Measurements from ENCODE around the gene FRMD7.

DNA sequence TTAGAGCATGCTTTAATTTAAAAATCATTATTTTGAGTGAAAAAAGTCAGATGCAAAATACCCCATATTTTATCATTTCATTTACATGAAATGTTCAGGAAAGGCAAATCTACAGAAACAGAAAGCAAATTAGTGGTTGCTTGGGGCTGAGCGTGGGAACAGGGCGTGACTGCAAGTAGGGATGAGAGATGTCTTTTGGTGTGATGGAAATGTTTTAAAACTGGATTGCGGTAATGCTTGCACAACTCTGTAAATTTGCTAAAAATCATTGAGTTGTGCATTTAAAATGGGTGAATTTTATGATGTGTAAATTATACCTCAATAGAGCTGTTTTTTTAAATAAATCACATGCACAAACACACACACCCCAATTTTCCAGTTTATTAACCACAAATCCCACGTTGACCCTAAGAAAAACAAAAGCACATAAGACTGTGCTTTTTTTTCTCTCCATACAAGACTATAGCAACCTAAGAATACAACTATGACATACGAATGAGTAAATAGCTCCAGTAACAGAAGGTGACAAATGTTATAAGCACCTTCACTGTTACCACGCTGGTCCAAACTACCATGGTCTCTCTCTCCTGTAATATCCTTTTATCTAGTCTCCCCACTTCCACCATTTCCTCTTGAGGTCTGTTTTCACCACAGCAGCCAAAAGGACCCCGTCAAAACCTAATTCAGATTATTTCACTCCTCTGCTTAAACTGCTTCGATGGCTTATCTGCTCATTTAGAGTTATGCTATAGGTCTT, 37.2 kb downstream of the FRMD7 start:
- TF ChIP-seq, protein P1, sequence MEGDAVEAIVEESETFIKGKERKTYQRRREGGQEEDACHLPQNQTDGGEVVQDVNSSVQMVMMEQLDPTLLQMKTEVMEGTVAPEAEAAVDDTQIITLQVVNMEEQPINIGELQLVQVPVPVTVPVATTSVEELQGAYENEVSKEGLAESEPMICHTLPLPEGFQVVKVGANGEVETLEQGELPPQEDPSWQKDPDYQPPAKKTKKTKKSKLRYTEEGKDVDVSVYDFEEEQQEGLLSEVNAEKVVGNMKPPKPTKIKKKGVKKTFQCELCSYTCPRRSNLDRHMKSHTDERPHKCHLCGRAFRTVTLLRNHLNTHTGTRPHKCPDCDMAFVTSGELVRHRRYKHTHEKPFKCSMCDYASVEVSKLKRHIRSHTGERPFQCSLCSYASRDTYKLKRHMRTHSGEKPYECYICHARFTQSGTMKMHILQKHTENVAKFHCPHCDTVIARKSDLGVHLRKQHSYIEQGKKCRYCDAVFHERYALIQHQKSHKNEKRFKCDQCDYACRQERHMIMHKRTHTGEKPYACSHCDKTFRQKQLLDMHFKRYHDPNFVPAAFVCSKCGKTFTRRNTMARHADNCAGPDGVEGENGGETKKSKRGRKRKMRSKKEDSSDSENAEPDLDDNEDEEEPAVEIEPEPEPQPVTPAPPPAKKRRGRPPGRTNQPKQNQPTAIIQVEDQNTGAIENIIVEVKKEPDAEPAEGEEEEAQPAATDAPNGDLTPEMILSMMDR (IDR thresholded peaks at IDR 0.05), result no peak
- TF ChIP-seq EP300 (IDR thresholded peaks at IDR 0.05) (no peak), POLR2A (IDR thresholded peaks at IDR 0.05) (no peak)

All from ovary (tissue), 3 donors.